T-helper 1 cell treated with Interleukin-12 subunit alpha and Interleukin-12 subunit beta and Interleukin-4 antibody, amounts not matched to agents 30 ng/mL and 1 ng/mL, for 36 hours (primary cell): ENCODE data around the gene LHFPL3. TPM values are rescaled to one million over a fixed set of nuclear protein-coding genes. Genes with fewer than 3 reads are reported as not detected.
"Not testable (repeated sequence)": the region's sequence is repeated elsewhere in the genome, so short reads cannot be mapped to it uniquely, and the experiment has no call there.

Source experiments
- intact Hi-C: fragments of 100-400 bp; cut with micrococcal nuclease; formaldehyde crosslinking; loops from one replicate; pipeline ENCODE4 v1.15.1; 2024
- total RNA-seq: library from RNA; stranded (reverse); gene quantifications from 2 replicates; pipeline ENCODE4 v1.2.3, GENCODE V29; 2022

Gene LHFPL3
- total RNA-seq, 1 donor from 2014 or later, result not detected

DNA sequence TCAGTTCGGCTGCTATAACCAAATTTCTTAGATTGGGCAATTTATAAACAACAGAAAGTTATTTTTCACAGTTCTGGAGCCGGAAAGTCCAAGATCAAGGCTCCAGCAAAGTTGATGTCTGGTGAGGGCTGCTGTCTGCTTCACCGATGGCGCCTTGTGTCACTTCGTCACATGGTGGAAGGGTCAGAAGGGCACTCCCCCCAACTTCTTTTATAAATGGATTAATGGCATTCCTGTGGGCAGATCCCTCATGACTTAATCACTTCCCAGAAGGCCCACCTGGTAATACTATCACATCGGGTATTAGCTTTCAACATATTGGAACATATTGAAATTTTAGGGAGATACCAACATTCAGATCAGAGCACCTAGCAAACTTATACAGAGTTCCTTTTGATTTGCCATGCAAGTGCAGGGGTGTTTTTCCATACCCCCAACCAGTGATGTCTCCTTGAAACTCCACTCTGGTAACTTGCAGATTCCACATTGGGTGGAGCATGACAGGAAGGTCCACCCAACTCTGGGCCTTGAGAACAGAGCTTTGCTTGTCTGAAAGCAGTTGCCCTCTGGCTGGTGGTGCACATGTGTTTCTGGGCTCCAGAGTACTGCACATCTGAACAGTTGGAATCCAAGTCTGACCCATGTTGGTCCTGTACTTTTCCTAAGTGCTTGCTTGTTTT lies 600.5 kb downstream of the LHFPL3 start:
- intact Hi-C loops, result no loop called here

DNA sequence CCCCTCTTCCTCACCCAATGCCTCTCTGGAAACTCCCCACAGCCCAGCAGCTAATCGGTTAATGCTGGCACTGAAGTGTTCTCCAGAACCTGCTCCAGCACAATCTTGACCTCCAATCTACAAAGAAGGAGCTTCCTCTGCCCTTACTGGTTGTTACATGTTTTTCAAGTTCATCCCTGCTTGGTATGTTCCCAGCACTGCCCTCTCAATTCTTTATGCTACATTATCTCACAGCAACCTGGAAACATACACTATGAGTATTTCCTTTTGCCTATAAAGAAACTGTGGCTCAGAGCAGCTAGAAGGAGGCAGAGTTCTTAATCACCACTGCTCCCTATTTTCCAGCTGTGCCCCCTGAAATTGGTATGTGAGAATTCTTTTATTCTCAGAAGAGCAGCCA lies 601.5 kb downstream of the LHFPL3 start:
- intact Hi-C loops, result no loop called here

DNA sequence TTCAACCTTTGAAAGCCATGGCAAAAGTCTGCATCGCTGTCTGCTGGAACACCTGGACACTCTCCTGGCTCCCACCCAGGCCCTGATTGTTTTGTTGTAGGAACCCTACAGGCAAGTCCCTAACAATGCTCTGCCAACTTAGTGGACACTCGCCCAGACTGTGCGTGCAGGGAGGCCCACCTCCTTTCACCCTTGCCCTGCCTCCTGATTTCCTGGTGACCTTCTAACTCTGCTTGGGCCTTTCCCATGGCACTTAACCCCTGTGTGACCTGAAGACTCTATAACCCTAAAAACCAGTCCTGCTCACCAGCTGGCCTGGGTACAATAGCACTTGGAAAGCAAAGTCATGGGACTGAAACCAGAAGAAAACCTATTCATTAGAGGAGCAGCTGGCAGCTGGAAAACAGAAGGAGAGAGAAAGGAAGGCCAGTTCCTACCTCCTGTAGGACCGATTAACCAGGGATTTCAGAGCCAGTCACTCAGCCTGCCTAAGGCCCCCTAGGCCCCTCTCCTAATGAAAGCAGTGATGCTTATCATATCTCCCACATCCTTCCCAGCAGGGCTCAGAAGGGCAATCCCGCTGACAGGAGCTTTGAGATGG lies 602.9 kb downstream of the LHFPL3 start:
- intact Hi-C loops, result no loop called here

DNA sequence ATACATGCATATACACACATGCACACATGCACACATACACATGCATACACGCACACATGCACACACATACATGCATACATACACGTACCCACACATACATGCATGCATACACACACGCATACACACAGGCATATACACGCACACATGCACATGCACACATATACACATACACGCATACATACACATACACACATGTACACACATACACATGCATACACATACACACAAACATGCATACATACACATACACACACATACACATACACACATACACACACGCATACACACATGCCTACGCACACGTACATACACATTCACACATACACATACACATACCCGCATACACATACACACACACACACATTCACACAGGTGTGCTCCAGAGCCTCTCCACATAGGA lies 604.6 kb downstream of the LHFPL3 start:
- intact Hi-C loops, result no loop called here

DNA sequence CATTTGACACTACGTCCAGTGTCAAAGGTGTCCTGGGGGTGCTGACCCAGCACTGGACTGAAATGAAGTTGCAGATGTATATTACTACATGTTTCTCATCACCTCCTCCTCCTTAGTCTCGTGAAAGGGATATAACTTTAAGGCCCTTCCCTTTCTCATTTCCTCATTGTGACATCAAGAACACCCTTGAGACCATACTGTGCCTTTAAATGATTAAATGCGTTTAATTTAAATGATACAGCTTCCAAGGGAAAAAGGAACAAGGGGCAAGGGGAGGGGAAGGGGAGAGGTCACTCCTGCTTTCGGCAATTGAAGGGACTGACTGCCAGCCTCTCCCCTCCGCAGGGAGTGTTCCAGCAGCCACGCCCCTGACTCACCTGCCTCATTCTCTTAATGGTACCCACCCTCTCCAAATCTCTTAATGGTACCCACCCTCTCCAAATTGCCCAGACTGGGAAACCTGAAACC lies 605.2 kb downstream of the LHFPL3 start:
- intact Hi-C loops, result no loop called here

DNA sequence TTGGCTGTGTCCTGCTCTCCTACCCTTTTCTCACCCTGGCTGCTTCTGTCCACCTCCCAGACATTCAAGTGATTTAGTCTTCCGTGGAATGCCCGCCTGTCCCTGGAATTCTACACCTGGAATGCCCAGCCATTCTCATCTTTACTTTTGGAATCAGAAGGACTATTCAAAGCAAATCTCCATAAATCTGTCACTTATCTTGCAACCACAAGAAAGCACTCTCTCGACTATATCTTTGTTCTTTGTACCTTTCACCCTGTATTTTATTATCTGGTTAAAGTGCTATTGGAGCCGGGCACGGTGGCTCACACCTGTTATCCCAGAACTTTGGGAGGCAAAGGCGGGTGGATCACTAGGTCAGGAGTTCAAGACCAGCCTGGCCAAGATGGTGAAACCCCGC lies 606.3 kb downstream of the LHFPL3 start:
- intact Hi-C loops, result no loop called here

DNA sequence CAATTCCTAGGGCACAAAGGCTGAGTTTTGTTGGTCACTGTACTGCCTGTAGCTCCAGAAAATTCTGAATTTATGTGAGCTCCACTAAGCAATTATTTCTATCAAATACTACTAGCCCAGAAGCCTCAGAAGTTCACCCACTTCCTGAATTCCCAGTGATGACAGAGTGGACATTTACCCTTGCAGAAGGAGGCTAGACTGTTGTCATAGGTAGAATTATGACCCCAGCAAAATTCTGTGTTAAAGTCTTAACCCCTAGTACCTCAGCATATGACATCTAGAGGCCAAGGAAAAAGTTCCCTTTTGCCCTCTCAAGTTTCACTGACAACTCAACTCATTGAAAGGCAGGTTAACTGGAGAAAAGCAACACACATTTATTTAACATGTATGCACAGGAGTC lies 606.9 kb downstream of the LHFPL3 start:
- intact Hi-C loops, result no loop called here

DNA sequence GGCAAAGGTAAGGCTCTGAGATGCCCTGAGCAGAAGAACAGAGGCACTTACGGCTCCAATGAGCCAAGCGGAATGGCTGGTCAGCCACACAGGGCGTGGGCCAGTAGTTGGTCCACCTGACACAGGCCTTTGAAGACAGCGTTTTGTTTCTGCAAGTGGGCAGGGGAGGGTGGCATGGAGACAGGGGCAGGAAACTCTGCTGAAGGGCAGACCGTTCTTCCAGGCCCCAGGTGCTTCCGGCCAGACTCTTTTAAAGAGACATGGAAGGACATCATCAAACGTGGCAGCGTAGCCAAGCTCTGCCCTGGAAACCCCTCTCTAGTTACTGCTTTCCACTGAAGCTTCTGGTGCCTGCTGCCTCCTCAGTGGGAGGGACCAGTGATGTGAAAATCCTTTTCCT lies 608.1 kb downstream of the LHFPL3 start:
- intact Hi-C loops, result no loop called here

DNA sequence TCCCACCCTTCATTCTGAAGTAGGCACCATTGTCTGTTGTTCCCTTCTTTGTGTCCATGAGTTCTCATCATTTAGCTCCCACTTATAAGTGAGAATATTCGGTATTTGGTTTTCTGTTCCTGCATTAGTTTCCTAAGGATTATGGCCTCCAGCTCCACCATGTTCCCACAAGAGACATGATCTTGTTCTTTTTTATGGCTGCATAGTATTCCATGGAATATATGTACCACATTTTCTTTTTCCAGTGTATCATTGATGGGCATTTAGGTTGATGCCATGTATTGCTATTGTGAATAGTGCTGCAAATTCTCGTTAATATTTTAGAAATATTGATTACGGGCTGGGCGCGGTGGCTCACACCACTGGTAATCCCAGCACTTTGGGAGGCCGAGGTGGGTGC lies 609.1 kb downstream of the LHFPL3 start:
- intact Hi-C loops, result not testable (repeated sequence)

DNA sequence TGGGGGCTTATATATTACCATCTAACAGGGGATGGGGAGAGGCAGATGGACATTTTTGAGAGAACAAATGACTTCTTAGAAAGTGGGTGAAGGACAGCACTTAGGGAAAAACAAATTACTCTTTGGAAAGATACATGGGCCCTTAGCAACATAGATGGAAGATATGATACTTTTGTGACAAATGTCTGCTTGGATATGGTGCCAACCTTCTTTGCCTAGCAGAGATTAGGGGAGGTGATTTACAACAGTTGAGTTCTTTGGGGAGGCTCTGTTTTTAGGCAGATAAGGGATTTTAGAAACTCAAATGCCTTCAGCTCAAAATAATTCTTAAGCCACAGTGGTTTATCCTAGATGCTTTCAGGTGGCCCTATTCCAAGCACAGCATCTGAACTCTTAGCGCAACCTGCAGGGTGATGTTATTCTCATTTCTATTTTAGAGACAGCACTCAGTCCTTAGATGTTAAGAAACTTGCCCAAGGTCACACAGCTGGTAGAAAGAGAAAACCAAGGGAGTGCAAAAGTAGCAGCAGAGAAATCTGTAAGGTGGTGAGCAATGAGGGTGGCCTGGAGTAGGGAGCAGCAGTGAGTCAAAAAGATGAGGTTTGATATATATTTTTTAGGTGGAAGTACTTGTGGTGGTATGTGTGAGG lies 610.5 kb downstream of the LHFPL3 start:
- intact Hi-C loops, result no loop called here

DNA sequence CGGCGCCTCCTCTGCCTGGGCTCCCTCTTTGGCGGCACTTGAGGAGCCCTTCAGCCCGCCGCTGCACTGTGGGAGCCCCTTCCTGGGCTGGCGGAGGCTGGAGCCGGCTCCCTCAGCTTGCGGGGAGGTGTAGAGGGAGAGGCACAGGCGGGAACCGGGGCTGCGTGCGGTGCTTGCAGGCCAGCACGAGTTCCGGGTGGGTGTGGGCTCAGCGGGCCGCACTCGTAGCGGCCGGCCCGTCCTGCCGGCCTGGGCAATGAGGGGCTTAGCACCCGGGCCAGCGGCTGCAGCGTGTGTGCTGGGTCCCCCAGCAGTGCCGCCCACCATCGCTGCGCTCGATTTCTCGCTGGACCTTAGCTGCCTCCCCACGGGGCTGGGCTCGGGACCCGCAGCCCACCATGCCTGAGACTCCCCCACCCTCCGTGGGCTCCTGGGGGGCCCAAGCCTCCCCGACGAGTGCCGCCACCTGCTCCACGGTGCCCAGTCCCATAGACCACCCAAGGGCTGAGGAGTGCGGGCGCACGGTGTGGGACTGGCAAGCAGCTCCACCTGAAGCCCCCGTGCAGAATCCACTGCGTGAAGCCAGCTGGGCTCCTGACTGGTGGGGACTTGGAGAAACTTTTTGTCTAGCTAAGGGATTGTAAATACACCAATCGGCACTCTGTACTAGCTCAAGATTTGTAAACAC lies 611.8 kb downstream of the LHFPL3 start:
- intact Hi-C loops, result loop anchor here (1.0 to 10.0 kb wide), 6 partner anchors 327 to 1595 kb away; partner anchors contain the start of genes DNAJC2, PSMC2 and RINT1

DNA sequence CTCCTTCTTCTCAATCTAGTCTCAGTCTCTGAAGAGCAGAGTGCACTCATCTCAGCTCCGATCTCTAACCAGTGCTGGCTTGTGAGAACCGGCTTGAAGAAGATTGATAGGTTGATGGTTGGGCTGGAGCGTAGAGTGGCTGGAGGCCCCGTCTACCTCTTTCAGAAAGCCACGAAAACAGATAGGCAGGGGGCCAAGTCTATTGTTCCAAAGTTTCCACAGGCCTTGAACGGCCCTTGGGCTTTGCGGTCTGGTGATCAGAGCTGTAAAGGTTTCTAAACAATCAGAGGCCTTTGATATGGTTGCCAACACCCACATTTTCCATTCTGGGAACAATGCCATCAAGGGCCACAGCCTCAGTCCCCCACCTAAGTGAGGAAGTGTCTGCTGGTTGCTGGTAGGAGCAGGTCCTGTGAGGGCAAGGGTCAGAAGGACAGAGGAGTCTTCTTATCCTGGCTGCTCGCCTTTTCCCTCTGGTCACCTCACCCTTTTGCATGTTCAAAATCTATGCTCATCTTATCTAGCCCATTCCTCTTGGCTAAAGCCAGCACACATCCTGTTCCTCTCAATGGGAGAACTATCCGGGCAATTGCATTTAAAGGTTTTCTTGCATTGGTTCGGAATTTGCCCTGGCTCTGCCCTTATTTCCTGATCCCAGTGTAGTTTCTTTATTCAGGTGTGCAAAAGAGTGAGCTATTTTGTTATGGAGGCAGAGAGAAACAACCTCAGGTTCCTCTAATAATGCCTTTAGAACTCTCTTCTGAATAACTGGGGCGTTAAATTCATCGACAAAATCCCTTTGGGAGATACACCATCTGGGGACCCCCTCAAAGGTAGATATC lies 615.3 kb downstream of the LHFPL3 start:
- intact Hi-C loops, result loop anchor here (1.0 to 10.0 kb wide), 10 partner anchors 21 to 1599 kb away; partner anchors contain the start of genes DNAJC2, NAMPT, PSMC2 and SRPK2

DNA sequence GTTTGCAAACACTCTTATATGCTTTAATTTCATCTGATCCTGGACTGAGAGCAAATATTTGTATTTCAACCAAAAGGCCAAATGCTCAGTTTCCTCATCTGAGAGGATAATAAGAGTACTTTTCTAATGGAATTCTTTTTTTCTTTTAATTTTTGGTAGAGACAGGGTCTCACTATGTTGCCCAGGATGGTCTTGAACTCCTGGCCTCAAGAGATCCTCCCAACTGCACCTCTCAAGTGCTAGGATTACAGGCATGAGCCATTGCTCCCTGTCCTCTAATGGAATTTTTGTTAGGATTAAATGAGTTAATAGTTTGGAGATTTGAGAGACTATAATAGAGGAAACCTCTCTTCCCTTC lies 617.2 kb downstream of the LHFPL3 start:
- intact Hi-C loops, result loop anchor here (1.0 to 10.0 kb wide), 9 partner anchors 12 to 1601 kb away; partner anchors contain the start of genes DNAJC2, NAMPT, ORC5 and PSMC2

DNA sequence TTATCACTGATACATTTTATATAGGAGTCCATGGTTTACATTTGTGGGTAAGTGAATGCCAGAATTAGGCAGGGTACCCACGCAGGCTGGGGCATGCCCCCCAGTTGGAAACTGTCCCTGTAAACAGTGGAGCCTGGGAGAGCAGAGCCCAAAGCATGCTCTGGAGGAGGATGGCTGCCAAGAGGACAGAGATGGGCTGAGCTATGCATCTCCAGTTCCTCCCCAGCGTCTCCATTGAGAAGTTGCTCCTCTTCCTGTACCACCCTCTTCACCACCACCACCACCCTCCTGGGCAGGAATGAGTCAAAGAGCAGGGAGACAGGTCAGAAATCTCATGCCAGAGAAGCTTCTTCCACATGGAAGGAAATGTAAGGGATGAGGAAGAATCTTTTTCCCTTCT lies 617.9 kb downstream of the LHFPL3 start:
- intact Hi-C loops, result loop anchor here (10.0 kb wide), 1 partner anchor 1602 kb away; the partner anchor contains the start of genes DNAJC2 and PSMC2

DNA sequence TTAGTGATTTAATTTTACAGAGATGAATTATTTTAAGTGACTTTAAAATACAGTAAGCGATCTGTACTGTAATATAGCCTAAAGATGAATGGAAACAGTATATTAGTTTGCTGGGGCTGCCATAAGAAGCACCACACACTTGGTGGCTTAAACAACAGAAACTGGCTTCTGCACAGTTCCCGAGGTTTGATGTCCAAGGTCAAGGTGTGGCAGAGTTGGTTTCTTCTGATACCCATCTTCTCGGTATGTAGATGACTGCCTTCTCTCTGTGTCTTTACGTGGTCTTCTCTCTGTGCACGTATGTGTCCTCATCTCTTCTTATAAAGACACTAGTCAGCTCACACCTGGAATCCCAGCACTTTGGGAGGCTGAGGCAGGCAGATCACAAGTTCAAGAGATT lies 621.6 kb downstream of the LHFPL3 start:
- intact Hi-C loops, result no loop called here

DNA sequence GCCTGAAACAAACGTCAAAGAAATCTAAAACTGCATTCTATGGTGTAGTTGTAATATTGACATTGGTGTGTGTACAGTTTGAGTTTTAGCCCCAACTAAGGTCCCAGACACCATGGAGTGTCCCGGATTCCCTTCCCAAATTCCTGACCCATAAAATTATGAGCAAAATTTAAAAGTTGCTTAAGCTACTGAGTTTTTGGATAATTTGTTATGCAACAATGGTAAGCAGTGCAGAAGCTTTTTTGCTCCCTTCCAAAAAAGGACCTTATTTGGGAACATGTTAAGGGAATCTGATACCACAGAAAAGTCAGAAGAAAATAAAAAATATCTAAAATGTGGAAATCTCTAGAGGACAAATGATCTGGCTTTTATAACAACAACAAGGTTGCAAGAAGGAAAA lies 622.4 kb downstream of the LHFPL3 start:
- intact Hi-C loops, result no loop called here

DNA sequence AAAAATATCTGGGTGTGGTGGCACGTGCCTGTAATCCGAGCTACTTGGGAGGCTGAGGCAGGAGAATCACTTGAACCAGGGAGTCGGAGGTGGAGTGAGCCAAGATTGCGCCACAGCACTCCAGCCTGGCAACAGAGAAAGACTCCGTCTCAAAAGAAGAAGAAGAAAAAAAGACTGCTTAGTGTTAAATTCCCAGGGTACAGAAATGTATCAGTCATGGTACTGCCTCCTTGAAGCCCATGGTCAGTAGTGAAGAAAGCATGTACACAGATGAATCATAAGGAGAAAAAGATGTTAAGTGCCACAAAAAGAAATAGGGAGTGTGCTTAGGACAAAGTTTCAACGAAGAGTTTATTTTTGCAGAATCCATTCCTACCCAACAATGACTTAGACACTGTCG lies 623.1 kb downstream of the LHFPL3 start:
- intact Hi-C loops, result no loop called here

DNA sequence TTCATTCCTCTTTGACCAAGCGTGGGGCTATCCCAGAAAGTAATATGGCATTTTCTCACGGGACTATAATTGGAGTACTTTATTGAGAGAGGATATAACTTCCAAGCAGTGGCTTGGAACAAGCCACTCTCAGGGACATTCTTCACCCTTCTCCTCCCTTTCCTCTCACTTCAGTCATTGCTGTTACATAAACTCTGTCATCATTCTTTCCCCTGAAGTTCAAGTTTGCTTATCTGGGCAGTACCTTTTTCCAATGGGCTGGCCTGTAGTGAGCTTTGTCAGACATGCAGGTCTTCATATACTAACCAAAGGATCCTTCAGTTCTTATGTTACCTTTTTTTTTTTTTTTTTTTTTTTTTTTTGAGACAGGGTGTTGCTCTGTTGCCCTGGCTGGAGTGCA lies 626.9 kb downstream of the LHFPL3 start:
- intact Hi-C loops, result loop anchor here (5.0 kb wide), 2 partner anchors 737 to 1157 kb away; partner anchors contain the start of gene SYPL1
